HFF-Myc (cell line): Measurements from ENCODE around the gene SIPA1.

Experiments
- DNase-seq: peaks from one replicate; pipeline ENCODE4 v3.0.0-alpha.2; 2011; ENCODE audit warnings: low read depth; ENCODE audit errors: extremely low read depth
- H3K4me3 ChIP-seq: replicated peaks from 2 replicates; pipeline ENCODE4 v1.5.1; 2011; ENCODE audit warnings: low read depth, mild to moderate bottlenecking, control low read depth, low read length
- TF ChIP-seq, protein P1 (sequence below): IDR thresholded peaks from 2 replicates; pipeline ENCODE4 v1.5.1; 2012; ENCODE audit warnings: mild to moderate bottlenecking, low read depth, low read length, control low read depth; ENCODE audit errors: missing control alignments

The SIPA1 gene

DNA sequence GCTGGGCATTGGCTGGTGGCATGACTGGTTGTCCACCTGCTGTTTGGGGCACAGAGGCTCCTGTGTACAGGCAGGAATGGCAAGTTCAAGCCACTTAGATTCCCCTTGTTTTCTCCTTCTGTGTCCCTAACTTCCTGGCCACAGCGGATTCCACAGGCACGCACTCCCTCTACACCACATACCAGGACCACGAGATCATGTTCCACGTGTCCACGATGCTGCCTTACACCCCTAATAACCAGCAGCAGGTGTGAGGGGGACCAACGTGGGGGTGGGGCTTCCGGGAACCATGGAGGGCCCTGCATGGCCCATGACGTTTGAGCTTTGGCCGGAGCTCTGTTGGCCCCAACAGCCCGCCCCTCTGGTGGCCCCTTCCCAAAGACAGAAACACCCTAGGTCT, 7.8 kb downstream of the SIPA1 start:
- no peak for DNase-seq
- TF ChIP-seq, protein P1, sequence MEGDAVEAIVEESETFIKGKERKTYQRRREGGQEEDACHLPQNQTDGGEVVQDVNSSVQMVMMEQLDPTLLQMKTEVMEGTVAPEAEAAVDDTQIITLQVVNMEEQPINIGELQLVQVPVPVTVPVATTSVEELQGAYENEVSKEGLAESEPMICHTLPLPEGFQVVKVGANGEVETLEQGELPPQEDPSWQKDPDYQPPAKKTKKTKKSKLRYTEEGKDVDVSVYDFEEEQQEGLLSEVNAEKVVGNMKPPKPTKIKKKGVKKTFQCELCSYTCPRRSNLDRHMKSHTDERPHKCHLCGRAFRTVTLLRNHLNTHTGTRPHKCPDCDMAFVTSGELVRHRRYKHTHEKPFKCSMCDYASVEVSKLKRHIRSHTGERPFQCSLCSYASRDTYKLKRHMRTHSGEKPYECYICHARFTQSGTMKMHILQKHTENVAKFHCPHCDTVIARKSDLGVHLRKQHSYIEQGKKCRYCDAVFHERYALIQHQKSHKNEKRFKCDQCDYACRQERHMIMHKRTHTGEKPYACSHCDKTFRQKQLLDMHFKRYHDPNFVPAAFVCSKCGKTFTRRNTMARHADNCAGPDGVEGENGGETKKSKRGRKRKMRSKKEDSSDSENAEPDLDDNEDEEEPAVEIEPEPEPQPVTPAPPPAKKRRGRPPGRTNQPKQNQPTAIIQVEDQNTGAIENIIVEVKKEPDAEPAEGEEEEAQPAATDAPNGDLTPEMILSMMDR = no peak
- H3K4me3 ChIP-seq = no peak overlapping the region

DNA sequence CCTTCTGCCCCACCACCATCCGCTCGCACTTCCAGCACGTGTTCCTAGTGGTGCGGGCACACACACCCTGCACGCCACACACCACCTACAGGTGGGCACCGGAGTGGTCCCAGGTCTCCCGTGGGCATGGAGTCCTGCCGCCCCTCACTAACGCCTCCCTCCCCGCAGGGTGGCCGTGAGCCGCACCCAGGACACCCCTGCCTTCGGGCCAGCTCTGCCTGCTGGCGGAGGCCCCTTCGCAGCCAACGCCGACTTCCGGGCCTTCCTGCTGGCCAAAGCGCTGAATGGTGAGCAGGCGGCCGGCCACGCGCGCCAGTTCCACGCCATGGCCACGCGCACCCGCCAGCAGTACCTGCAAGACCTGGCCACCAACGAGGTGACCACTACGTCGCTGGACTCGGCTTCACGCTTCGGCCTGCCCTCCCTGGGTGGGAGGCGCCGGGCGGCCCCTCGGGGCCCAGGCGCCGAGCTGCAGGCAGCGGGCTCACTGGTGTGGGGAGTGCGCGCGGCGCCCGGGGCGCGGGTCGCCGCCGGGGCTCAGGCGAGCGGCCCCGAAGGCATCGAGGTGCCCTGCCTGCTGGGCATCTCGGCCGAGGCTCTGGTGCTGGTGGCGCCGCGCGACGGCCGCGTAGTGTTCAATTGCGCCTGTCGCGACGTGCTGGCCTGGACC, 8.5 kb downstream of the SIPA1 start:
- TF ChIP-seq, protein P1 = no peak
- DNase-seq = no peak
- H3K4me3 ChIP-seq = no peak overlapping the region

DNA sequence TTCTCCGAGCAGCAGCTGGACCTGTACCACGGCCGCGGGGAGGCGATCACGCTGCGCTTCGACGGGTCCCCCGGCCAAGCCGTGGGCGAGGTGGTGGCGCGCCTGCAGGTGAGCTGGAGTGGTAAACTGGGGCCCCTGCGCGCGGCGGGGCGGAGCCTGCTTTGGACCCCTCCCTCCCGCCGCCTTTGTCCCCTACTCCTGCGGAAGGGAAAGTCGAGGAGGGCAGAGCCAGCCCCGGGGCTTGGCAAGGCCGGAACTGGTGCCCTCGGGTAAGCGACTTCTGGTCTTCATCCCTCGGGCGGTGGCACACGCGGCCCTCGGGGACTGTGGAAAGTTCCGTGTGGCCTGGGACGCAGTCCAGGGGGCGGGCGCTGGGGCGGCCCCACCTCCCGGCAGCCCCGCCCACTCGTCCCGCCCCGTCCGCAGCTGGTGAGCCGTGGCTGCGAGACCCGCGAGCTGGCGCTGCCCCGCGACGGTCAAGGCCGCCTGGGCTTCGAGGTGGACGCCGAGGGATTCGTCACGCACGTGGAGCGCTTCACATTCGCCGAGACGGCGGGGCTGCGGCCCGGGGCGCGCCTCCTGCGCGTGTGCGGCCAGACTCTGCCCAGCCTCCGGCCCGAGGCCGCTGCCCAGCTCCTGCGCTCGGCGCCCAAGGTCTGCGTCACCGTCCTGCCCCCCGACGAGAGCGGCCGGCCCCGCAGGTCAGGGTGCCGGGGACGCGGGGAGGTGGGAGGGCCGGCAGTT, 9.2 kb downstream of the SIPA1 start:
- no peak for DNase-seq
- TF ChIP-seq, protein P1 = no peak
- H3K4me3 ChIP-seq = no peak overlapping the region

DNA sequence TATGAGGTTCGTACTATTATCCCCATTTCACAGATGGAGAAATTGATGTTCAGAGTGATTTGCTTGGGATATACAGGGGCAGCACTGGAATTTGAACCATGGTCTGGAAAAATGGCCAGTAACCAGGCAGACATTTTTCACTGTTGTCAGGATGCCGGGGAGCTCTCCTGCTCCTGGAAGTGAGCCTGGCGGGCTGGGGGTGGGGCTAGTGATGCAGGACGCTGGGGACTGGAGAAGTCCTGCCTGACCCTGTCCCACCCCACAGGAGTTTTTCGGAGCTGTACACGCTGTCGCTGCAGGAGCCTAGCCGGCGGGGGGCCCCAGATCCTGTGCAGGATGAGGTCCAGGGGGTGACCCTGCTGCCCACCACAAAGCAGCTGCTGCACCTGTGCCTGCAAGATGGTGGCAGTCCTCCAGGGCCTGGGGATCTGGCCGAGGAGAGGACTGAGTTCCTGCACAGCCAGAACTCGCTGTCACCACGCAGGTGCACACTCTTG, 11.1 kb downstream of the SIPA1 start:
- H3K4me3 ChIP-seq = no peak overlapping the region
- no peak for DNase-seq
- TF ChIP-seq, protein P1 = no peak

DNA sequence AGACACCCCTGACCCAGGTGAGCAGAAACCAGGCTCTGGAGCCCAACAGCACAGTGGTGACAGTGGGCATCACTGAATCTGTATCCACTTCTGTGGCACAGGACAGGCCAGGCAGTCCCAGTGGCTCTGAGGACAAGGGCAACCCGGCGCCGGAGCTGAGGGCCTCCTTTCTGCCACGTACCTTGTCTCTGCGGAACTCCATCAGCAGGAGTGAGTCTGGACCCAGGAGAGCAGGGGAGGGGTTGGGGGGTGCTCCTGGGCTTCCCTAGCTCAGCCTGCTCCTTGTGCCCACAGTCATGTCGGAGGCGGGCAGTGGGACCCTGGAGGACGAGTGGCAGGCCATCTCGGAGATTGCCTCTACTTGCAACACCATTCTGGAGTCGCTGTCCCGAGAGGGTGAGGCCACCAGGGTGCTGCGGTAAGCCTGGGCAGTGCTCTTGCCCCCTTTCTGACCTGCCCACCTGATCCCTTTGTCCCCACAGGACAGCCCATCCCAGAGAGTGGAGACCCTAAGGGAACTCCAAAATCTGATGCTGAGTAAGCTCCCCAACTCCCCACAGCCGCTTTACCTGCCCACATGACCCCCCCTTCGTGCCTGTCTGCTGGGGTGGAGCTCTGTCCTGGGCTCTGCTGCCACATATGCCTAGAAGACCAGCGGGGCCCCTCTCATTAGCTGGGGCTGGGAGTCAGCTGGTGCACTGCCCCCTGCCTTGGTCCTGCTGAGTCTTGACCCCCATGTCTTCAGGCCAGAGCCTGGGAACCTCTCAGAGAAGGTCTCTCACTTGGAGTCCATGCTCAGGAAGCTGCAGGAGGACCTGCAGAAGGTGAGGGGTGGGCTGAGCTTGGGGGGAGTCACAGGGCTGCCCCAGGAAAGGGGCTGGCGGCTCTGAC, 12.0 kb downstream of the SIPA1 start:
- no peak for DNase-seq
- H3K4me3 ChIP-seq = no peak overlapping the region
- TF ChIP-seq, protein P1 = no peak

DNA sequence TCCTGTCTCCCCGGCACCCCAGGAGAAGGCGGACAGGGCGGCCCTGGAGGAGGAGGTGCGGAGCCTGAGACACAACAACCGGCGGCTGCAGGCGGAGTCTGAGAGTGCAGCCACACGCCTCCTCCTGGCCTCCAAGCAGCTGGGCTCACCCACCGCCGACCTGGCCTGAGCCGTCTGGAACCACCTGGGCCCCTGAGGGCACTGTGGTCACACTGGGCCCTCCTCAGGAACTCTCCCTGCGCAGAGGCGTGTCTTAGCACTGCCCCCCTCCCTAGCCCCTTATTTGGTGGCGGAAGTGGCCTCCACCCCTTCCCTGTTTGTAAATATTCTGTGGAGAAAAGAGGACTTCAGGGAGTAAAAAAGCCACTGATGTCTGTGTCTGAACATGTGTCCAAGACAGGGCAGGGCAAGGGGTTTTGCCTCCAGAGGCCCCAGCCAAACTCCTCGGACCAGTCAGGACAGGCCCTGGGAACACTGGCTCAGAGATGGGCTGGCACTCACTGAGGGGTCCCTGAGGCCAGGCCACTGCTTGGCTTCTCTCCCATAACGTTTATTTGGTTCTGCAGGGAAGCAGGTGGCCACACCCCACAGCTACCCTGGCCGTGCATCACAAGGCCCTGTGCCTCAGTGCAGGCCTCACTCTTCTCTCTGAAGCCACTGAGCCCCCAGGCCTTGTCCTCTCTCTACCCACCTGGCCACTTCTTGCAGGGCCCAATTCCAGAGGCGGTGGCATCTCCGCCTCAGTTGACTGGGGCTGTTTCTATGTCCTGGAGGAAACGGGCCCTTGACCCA, 12.8 kb downstream of the SIPA1 start:
- TF ChIP-seq, protein P1 = no peak
- H3K4me3 ChIP-seq = no peak overlapping the region
- no peak for DNase-seq
